H1 (cell line): Measurements from ENCODE around the gene MAP3K13. TPM values are rescaled to one million over a fixed set of nuclear protein-coding genes. Genes with fewer than 3 reads are reported as not detected.

ENCODE experiments used
- HDAC2 ChIP-seq, 2 experiments: fragments of 300-600 bp in 1 of 2; sonication (generic) in 1 of 2; IDR thresholded peaks; 2 replicates each; pipeline ENCODE4 v1.6.1; 2011 to 2012; ENCODE audit warnings: low read depth in 2 of 2, low read length in 2 of 2, mild to moderate bottlenecking in 2 of 2, moderate library complexity in 2 of 2, borderline replicate concordance in 1 of 2, inconsistent platforms in 1 of 2
- polyA plus RNA-seq, 7 experiments: library from polyadenylated mRNA; depleted of rRNA in 3 of 7; stranded (reverse) in 5 of 7; unstranded in 2 of 7; fragments of >200 nt in 5 of 7; fragments of 200-250 nt in 2 of 7; gene quantifications; 1 replicate in 5 of 7; 2 replicates in 1 of 7; 4 replicates in 1 of 7; pipeline versions ENCODE4 v1.2.1 to v1.2.3, GENCODE V29; 2011 to 2013; ENCODE audit warnings: missing spikeins in 2 of 7, mixed read lengths in 2 of 7
- total RNA-seq: library from RNA; stranded (reverse); fragmentation: NEBNext Ultra II Directional; extraction: Animal tissue kit (Norgen Biotek cat#: 25700); gene quantifications from 2 replicates; pipeline ENCODE4 v1.2.1, GENCODE V29; 2021
- TF ChIP-seq, protein P1 (sequence below), 3 experiments: IDR thresholded peaks; 1 replicate in 2 of 3; 2 replicates in 1 of 3; pipeline versions ENCODE4 v1.5.1 to v1.6.1; 2011; ENCODE audit warnings: low read length in 3 of 3, mild to moderate bottlenecking in 3 of 3, inconsistent platforms in 2 of 3, low read depth in 1 of 3, moderate library complexity in 1 of 3; ENCODE audit not compliant: insufficient read depth in 1 of 3; ENCODE audit errors: control extremely low read depth in 1 of 3

Gene MAP3K13
- total and polyA plus RNA-seq, 2 of the 8 experiments (the other 6 are each of a cell fraction or from before 2014, with no cell fraction given): 6.8 to 17.9 TPM

DNA sequence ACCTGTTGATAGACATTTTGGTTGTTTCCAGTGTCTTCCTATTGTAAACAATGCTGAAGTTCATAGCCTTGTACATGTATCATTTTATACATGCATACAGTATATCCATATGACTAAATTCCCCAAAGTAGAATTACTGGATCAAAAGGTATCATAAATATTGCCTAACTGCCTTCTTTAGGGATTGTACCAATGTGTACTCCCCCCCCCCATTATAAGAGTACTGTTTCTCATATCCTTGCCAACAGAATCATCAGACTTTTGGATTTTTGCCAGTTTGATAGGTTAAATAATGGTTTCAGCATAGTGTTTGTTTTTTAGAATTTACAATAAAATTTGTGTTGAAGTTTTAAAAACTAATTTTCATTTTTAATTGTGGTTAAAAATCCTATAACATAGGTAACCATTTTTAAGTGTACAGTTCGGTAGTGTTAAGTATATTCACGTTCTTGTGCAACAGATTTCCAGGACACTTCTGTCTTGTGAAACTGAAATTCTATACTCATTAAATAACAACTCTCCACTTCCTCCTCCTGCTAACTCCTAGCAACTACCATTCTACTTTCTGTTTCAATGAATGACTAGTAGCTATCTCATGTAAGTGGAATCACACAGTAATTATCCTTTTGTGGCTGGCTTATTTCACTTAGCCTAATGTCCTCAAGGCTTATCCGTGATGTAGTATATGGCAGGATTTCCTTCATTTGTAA, 30.8 kb upstream of the MAP3K13 start (continued):
- TF ChIP-seq, protein P1, sequence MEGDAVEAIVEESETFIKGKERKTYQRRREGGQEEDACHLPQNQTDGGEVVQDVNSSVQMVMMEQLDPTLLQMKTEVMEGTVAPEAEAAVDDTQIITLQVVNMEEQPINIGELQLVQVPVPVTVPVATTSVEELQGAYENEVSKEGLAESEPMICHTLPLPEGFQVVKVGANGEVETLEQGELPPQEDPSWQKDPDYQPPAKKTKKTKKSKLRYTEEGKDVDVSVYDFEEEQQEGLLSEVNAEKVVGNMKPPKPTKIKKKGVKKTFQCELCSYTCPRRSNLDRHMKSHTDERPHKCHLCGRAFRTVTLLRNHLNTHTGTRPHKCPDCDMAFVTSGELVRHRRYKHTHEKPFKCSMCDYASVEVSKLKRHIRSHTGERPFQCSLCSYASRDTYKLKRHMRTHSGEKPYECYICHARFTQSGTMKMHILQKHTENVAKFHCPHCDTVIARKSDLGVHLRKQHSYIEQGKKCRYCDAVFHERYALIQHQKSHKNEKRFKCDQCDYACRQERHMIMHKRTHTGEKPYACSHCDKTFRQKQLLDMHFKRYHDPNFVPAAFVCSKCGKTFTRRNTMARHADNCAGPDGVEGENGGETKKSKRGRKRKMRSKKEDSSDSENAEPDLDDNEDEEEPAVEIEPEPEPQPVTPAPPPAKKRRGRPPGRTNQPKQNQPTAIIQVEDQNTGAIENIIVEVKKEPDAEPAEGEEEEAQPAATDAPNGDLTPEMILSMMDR (IDR thresholded peaks at IDR 0.05; ENCODE audit: control extremely low read depth in 1 of 3, insufficient read depth in 1 of 3, low read depth in 1 of 3, low read length in 3 of 3): no peak
- TF ChIP-seq HDAC2 (IDR thresholded peaks at IDR 0.05; ENCODE audit: borderline replicate concordance in 1 of 2, low read depth in 2 of 2, low read length in 2 of 2): no peak
